Renal cortical epithelial cell (primary cell): ENCODE results near the gene SCUBE3. TPM values are rescaled to one million over a fixed set of nuclear protein-coding genes. Genes with fewer than 3 reads are reported as not detected.

ENCODE experiments used
- DNase-seq: peaks from one replicate; pipeline ENCODE4 v3.0.0-alpha.2; 2011; ENCODE audit warnings: low read depth
- total RNA-seq: library from RNA; depleted of rRNA; stranded (reverse); fragments of >200 nt; gene quantifications from 2 replicates; pipeline ENCODE4 v1.2.3, GENCODE V29; 2014

SCUBE3 gene
- total RNA-seq, 1 donor from 2014 or later: 0.15 TPM

GRCh38 chr6:35181933-35182612 lies 31.7 kb upstream of the SCUBE3 start:
- DNase-seq: peak; percentile 89

DNA sequence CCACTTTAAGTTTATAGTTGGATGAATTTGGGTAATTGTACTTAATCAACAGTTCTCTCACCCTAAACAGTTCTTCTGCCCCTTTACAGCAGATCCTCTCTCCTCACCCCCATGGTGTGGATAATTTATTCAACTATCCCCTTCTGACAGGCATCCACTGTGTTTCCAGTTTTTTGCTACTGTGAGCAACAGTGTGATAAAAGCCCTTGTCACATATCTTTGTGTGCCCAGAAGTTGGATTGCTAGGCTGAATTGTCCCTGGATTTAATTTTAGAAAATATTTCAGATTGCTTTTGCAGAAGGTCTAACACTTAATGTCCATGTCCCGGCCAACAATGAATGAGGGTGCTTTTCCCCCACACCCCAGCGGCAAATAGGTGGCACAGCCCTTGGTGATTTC lies 30.5 kb upstream of the SCUBE3 start:
- DNase-seq: no peak

DNA sequence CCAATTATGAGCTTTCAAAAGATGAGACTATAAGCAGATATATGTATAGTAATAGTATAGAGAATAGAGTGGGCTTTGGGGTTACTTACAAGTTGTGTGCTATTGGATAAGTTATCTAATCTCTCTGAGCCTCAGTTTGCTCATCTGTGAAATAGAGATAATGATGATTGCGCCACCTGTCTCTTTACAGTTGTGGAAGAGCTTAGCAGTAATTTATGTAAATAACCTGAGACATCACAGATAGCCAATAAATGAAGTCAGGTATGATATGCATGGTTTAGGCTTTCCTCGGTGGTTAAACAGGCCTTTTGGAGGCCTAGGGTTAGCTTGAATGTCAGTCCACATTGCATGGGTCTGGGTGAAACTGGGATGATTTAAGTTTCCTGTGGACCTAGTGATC lies 29.8 kb upstream of the SCUBE3 start:
- DNase-seq: no peak

GRCh38 chr6:35184580-35185301 lies 29.0 kb upstream of the SCUBE3 start:
- no peak for DNase-seq

DNA sequence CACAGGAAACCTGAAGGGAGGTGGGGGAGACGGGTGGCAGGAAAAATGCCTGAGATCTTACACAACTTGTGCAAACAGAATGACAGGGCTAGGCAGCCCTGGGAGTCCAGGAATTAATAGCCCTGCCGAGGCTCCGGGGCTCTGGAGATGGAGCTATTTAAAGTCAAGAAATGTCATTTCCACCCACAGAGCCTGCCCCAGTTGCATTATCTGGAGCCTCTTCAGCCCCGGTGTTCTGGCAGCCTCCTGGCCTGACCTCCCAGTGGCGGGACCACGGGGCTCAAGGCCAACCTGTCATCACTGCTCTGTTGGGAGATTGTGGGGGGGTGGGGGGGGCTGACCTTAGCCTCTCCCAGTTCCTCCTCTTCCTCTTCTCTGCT lies 28.5 kb upstream of the SCUBE3 start:
- DNase-seq: peak; percentile 78

- DNase-seq: no peak
Observed at GRCh38 chr6:35185971-35186370, 27.8 kb upstream of the SCUBE3 start.

DNA sequence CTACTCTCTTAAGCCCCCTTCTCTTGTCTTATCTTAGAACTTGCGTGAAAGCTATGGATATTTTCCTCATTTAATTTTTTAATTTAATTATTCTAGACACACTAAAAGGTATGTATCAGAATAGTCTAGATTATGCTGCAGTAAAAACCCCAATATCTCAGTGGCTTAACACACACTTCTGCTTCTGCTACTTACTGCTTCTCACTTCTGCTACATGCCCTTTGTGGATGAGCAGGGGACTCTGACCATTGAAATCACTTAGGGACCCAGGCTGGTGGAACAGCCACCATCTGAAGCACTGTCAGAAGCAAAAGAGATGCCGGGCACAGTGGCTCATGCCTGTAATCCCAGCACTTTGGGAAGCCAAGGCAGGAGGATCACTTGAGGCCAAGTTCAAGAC lies 27.2 kb upstream of the SCUBE3 start:
- DNase-seq: no peak

- no peak for DNase-seq
Observed at GRCh38 chr6:35188886-35189285, 24.9 kb upstream of the SCUBE3 start.

GRCh38 chr6:35190306-35190705 lies 23.4 kb upstream of the SCUBE3 start:
- no peak for DNase-seq

DNA sequence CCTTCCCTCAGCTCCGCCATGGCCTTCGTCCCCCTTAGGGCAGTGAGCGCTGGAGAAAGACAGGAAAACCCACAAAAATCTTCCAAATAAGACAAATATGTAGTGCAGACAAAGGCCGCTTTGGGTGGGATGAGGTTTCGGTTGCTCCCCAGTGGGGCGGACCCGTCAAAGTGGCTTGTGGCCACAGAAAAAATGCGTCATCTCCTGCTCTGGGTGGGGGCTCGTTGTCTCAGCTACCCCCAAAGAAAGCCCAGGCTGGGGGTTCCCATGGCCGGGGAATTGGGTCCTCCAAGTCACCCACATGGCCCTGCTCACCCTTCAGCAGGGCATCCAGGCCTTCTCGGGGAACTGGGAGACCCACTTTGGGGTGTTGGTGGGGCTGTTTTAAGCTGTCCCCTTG lies 21.9 kb upstream of the SCUBE3 start:
- DNase-seq: no peak

DNA sequence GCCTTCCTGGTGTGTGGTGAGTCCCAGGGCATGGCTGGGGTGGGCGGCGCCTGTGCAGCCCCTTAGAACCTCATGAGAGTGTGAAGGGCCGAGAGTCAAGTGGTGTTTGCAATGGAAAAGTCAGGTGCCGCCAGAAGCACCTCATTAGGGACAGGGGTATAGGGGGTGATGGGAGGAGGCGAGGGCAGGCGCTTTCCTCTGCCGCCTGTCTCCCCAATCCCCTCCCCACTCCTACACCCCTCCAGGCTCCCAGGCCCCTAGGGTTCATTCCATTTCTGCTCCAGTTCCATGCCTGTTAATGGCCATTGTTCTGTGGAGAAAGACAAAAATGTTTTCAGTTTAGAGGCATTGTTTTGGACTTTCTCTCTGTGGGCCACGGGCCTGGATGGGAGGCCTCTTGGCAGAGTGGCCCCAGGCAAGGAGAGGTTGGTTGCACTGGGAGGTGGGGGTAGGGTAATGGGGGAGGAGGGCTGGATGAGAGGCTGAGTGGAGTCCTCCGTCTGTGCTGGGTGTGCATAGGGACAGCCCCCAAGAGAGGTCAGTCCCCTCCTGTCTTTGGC lies 21.4 kb upstream of the SCUBE3 start:
- DNase-seq: no peak

DNA sequence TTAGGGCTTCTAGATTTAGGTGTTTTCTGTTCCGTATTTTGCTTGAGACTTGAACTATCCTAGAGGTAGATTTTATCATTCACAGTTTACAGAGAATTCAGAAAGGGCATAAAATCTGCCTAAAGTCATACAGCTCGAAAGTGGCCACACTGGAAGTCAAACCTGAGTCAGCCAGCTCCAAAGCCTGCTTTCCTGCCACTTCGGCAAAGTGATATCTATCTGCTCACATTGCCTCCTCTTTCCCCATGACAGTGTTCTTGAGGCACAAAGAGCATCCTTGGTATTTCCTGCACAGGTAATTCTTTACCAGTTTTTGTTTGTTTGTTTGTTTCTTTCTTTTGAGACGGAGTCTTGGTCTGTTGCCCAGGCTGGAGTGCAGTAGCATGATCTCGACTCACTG lies 19.4 kb upstream of the SCUBE3 start:
- no peak for DNase-seq

DNA sequence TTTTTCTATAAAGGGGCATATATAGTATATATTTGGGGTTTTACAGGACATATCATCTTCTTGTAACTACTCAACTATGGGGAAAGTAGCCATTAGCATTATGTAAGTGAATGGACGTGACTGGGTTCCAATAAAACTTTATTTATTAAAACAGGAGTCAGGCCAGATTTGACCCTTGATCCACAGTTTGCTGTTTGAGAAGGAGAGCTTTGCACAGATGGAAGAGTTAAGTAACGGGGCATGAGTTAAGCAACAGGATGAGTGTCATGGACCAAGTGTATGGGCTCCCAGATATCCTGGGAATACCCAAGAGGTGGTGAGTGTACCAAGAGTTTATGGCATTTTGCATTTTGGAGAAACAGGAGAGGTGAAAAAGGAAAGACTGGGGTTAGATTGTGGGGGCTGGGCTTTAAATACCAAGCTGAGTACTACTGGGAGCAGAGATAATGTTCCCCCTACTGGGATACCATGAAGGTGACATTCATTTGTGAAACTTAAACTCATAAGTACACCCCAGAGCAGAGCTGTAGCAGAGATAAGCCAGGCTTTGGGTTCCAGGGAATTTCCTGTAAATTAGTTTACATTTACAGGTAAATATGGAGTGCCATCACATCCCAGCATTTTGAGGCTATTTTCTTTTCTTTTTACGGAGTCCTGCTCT lies 18.5 kb upstream of the SCUBE3 start:
- no peak for DNase-seq

GRCh38 chr6:35197196-35197595 lies 16.6 kb upstream of the SCUBE3 start:
- no peak for DNase-seq

DNA sequence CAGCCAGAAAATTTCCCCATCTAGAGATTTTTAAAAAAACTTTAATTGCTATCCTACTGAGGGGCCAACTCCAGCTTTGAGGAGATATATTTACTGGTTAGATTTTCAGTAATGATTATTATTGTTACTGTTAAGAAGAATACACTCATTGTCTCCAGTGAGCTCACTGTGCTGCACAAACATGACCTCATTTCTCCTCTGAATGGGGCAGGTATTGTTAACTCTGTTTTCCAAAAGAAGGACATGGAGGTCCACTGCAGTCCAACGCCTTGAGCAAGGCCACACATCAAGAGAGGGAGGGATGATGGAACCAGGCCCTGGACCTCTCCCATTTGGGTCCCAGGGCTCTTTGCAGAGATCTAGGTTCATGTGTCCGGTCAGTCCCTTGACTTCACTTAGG lies 13.9 kb upstream of the SCUBE3 start:
- no peak for DNase-seq

DNA sequence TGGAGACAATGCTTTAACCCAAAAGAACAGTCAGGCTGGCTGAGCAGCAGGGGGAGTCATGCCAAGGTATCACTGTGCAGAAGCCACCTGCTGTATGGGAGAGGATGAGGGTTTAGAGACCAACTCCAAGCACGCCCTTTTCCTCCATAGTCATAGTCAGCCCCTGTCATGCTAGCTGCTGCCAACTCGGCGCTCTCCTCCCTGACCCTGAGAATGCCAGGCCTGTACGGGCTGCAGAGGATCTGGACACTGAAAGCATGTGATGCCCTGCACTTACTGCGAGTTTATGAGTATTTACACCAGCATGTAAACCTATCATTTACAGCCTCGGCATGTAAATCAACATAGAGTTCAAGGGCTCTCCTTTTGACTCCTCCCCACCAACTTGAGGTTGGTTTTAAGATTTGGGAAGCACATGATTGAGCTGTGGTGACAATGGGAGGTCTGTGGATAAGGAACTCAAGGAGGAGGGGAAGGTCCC lies 11.7 kb upstream of the SCUBE3 start:
- no peak for DNase-seq

- no peak for DNase-seq
Observed at GRCh38 chr6:35203152-35203670, 10.5 kb upstream of the SCUBE3 start.

DNA sequence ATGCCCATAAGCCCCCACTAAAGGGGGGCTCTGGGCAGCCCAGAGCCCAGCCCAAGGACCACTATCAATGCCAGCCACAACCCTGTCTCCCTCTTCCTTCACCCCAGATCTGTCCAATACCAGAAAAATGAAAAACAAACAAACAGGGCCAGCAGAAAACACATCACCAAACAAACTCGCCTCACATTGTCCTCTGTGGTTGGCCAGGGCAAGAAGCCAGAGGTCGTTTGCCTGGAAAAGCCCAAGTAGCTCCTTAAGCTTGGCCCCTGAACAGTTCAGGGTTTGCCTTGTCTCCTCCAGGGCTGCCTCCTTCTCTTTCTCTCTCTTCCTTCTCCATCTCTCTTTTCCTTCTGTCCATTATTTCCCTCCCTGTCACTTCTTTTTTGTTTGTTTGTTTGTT lies 10.1 kb upstream of the SCUBE3 start:
- DNase-seq: no peak

DNA sequence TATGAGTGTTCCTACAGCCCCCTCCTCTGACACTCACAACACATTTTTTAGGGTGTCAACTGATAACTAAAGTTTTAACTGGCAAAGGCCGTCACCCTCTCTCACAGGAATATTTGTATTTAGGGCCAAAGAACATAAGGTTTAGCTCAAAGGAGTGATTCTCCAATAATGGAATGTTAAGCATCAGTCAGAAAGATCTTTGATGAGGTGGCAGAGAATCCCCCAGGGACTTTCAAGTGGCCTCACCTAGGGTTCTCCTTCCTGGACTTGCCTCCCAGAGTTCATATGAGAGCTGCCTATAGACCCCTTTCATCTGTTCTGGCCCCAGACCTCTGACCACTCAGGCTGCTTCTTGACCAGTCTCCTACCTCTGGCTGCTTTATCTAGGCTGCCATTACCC lies 7.4 kb upstream of the SCUBE3 start:
- DNase-seq: no peak

GRCh38 chr6:35208419-35208818 lies 5.3 kb upstream of the SCUBE3 start:
- DNase-seq: no peak

- DNase-seq: no peak
Observed at GRCh38 chr6:35209081-35209480, 4.7 kb upstream of the SCUBE3 start.

DNA sequence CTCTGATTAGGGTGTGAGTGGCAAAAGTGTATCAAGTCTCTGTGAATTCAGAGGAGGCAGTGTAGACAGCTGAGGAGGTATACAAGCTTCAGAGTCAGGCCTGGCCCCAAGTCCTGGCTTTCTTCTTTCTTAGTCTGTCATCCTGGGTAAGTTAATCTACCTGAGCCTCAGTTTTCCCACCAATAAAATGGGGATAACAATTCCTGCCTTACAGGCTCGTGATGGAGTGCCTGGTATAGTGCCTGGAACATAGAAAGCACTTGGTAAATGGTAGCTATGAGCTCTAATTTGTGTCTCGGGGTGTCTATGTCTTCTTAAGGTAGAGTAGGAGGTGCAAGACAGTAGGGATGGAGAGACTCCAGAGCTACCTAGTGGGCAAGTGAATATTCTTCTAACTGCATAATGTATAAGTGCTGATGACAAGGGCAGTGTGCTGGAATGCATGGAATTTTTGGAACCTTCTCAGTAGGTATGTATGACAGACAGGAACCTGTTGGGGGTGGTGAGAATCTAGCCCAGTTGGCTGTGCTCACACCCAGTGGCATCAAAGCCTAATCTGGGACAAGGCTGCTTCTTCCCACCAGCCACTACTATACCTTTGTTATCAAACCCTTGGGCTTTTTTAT lies 4.0 kb upstream of the SCUBE3 start:
- no peak for DNase-seq
